ENCODE data around the gene MAN1C1.
A peak's percentile ranks its signal among the peaks of the same experiment; 100 is the strongest.

MAN1C1 gene

GRCh38 chr1:25690396-25690956 lies 73.9 kb downstream of the MAN1C1 start:
- TF ChIP-seq TCF12 (IDR thresholded peaks at IDR 0.05; ENCODE audit: low read depth) (no peak), TEAD4 (IDR thresholded peaks at IDR 0.05) (no peak), FOXM1 (IDR thresholded peaks at IDR 0.05; ENCODE audit: borderline replicate concordance, low read depth) (no peak), TAF1 (IDR thresholded peaks at IDR 0.05; ENCODE audit: low read depth) (no peak)
- TF ChIP-seq, protein P1, sequence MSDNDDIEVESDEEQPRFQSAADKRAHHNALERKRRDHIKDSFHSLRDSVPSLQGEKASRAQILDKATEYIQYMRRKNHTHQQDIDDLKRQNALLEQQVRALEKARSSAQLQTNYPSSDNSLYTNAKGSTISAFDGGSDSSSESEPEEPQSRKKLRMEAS (IDR thresholded peaks at IDR 0.05), result no peak

DNA sequence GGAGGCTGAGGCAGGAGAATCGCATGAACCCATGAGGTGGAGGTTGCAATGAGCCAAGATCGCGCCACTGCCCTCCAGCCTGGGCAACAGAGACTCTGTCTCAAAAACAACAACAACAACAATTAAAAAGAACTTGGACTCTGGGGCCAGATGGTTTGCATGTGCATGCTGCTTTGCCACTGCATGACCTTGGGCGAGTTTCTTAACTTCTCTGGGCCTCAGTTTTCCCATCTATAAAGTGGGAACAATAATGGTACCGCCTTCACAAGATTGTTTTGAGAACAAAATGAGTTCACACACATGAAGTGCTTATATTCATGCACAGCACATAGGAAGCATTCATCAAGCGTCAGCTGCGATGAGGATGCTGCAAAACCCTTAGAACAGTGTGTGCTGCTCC lies 74.6 kb downstream of the MAN1C1 start:
- TF ChIP-seq, protein P1 (IDR thresholded peaks at IDR 0.05), result no peak
- TF ChIP-seq FOXM1 (IDR thresholded peaks at IDR 0.05; ENCODE audit: borderline replicate concordance, low read depth) (no peak), TCF12 (IDR thresholded peaks at IDR 0.05; ENCODE audit: low read depth) (no peak), EP300 (IDR thresholded peaks at IDR 0.05; ENCODE audit: borderline replicate concordance) (no peak)

DNA sequence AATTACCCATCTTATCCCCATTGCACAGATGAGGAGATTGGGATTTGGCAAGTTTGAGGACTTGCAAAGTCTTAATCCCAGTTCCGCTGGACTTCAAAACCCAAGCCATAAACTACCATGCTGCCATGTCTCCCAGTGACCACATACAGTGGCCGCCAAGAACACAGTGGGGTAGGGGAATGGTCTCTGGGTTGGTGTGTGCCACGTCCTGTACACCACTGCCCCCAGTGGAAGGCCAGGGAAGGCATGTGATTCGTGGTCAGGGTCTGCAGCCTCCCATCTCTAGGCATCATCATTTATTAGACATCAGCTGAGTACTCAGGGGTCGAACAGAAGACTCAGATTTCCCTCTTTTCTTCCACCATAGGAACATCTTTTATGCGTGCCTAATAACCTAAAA lies 76.0 kb downstream of the MAN1C1 start:
- peak; percentile 61 for TF ChIP-seq RAD21 (IDR thresholded peaks at IDR 0.05; ENCODE audit: low read depth)
- TF ChIP-seq, protein P1 (IDR thresholded peaks at IDR 0.05), result no peak

- no peak for TF ChIP-seq FOXM1 (IDR thresholded peaks at IDR 0.05; ENCODE audit: borderline replicate concordance, low read depth)
- TF ChIP-seq YY1 (IDR thresholded peaks at IDR 0.05; ENCODE audit: low read depth), result no peak
These were observed 77.8 kb downstream of the MAN1C1 start for GRCh38 chr1:25694167-25695007.

DNA sequence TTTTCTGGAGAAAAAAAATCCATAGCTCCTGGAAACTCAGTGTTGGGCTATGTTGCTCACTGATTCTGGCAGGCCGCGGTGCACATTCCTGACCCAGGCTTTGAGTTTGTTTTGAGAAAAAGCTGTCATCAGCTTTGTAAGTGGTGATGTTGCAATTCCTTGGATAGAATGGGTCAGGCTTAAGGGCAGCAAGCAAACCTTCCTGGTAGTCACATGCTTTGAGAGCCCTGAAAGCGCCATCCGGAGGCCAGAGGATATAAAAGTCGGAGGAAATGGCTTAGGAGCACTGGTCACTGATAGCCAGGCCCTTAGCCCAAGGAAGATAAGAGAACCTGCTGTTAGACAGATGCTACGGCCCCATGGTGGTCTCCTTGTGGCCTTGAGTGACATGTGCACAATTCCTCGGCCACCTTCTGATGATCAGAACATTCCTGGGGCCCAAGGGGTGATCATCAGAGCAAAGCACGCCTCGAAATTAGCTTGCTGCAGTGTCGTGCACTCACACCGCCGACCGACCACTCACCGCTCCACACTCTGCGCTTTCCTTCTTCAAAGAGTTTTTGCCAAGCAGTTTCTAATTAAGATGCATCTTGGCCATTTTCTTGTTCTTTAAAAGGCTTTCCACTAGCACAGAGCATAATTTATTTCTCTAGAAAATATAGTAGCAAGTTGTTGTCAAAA lies 78.6 kb downstream of the MAN1C1 start:
- no peak for TF ChIP-seq ZBTB7A (IDR thresholded peaks at IDR 0.05; ENCODE audit: low read depth)
- no peak for TF ChIP-seq TCF12 (IDR thresholded peaks at IDR 0.05; ENCODE audit: low read depth)
- TF ChIP-seq, protein P1 (IDR thresholded peaks at IDR 0.05), result no peak
- no peak for TF ChIP-seq RAD21 (IDR thresholded peaks at IDR 0.05; ENCODE audit: low read depth)
- TF ChIP-seq TEAD4 (IDR thresholded peaks at IDR 0.05), result no peak
- TF ChIP-seq, protein P2, sequence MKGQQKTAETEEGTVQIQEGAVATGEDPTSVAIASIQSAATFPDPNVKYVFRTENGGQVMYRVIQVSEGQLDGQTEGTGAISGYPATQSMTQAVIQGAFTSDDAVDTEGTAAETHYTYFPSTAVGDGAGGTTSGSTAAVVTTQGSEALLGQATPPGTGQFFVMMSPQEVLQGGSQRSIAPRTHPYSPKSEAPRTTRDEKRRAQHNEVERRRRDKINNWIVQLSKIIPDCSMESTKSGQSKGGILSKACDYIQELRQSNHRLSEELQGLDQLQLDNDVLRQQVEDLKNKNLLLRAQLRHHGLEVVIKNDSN (IDR thresholded peaks at IDR 0.05), result no peak
- no peak for TF ChIP-seq CEBPB (IDR thresholded peaks at IDR 0.05)
- TF ChIP-seq EGR1 (IDR thresholded peaks at IDR 0.05), result no peak
- TF ChIP-seq EP300 (IDR thresholded peaks at IDR 0.05; ENCODE audit: borderline replicate concordance), result no peak
- TF ChIP-seq FOXM1 (IDR thresholded peaks at IDR 0.05; ENCODE audit: borderline replicate concordance, low read depth), result no peak

GRCh38 chr1:25695771-25696311 lies 79.2 kb downstream of the MAN1C1 start:
- TF ChIP-seq EGR1 (IDR thresholded peaks at IDR 0.05) (no peak), CREB1 (IDR thresholded peaks at IDR 0.05; ENCODE audit: low read depth) (no peak), FOXM1 (IDR thresholded peaks at IDR 0.05; ENCODE audit: borderline replicate concordance, low read depth) (no peak), NFIC (IDR thresholded peaks at IDR 0.05) (no peak), YY1 (IDR thresholded peaks at IDR 0.05; ENCODE audit: low read depth) (no peak), CEBPB (IDR thresholded peaks at IDR 0.05) (no peak)
- TF ChIP-seq, protein P1 (IDR thresholded peaks at IDR 0.05), result no peak

- TF ChIP-seq CREB1 (IDR thresholded peaks at IDR 0.05; ENCODE audit: low read depth) (no peak), EGR1 (IDR thresholded peaks at IDR 0.05) (no peak), FOXM1 (IDR thresholded peaks at IDR 0.05; ENCODE audit: borderline replicate concordance, low read depth) (no peak), EP300 (IDR thresholded peaks at IDR 0.05; ENCODE audit: borderline replicate concordance) (no peak), REST (IDR thresholded peaks at IDR 0.05; ENCODE audit: low read depth) (no peak), NFIC (IDR thresholded peaks at IDR 0.05) (no peak), YY1 (IDR thresholded peaks at IDR 0.05; ENCODE audit: low read depth) (no peak), TEAD4 (IDR thresholded peaks at IDR 0.05) (no peak), ZBTB7A (IDR thresholded peaks at IDR 0.05; ENCODE audit: low read depth) (no peak), TAF1 (IDR thresholded peaks at IDR 0.05; ENCODE audit: low read depth) (no peak)
- TF ChIP-seq, protein P1 (IDR thresholded peaks at IDR 0.05), result no peak
- TF ChIP-seq, protein P2 (IDR thresholded peaks at IDR 0.05), result no peak
These were observed 81.0 kb downstream of the MAN1C1 start for GRCh38 chr1:25697435-25698217.
